ENCODE measurements around the gene UPK1A. TPM values are rescaled to one million over a fixed set of nuclear protein-coding genes. Genes with fewer than 3 reads are reported as not detected.
"Not testable (repeated sequence)": the region's sequence is repeated elsewhere in the genome, so short reads cannot be mapped to it uniquely, and the experiment has no call there.

The UPK1A gene
- total RNA-seq, 1 experiment from 2014 or later, result not detected

DNA sequence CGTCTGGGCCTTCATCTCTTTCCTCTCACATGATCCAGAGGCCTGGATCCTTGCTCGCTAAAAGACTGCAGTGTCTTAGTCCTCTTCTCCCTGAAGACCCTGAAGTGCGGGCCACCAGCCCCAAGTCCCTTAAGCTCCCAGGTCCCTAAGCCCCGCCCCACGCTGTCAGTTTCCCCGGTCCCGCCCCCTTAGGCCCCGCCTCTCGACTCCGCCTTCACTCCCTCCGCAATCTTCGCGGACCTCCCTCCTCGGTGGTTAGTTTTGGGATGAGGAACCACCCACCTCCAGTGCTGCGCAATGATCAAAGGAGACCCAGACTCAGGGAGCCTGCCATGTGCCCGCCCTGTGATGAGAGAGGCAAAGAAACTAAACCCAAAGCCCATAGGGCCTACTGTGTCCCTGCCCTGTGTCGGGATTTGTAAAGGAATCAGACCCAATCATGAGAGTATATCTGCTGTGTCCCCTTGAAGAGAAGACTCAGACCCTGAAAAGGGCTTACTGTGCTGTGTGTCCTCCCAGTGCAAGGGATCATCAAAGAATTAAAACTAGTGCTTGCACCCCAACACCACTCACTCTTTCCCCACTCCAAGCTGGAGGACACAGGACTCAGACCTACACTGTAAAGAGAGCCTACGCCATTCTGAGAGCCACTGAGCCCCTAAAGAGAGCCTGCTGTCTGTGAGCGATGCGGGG is 21.2 kb upstream of the UPK1A start:
- peak; percentile 77 for DNase-seq
- Mint-ChIP-seq H3K27ac (ENCODE audit: unreplicated experiment) (no peak overlapping the region), H3K4me1 (ENCODE audit: low read depth, unreplicated experiment) (peaks cover 15% of the 10 kb centered on the region), H3K36me3 (ENCODE audit: insufficient read depth, unreplicated experiment) (peaks cover 47% of the 10 kb centered on the region), H3K27me3 (ENCODE audit: unreplicated experiment) (peaks cover 1% of the 10 kb centered on the region), H3K9me3 (ENCODE audit: low read depth, unreplicated experiment) (no peaks in the 10 kb centered on the region), H3K4me3 (ENCODE audit: low read depth, unreplicated experiment) (peak overlapping the region; percentile 79)
- no TSS peak for BruUV-seq (replicated peaks)
- CTCF ChIA-PET, result interaction anchor here (1.3 kb wide), 1 partner anchor 24 kb away, joined by 8 read pairs; no protein-coding TSS in a partner anchor
- TF ChIP-seq, protein P1, sequence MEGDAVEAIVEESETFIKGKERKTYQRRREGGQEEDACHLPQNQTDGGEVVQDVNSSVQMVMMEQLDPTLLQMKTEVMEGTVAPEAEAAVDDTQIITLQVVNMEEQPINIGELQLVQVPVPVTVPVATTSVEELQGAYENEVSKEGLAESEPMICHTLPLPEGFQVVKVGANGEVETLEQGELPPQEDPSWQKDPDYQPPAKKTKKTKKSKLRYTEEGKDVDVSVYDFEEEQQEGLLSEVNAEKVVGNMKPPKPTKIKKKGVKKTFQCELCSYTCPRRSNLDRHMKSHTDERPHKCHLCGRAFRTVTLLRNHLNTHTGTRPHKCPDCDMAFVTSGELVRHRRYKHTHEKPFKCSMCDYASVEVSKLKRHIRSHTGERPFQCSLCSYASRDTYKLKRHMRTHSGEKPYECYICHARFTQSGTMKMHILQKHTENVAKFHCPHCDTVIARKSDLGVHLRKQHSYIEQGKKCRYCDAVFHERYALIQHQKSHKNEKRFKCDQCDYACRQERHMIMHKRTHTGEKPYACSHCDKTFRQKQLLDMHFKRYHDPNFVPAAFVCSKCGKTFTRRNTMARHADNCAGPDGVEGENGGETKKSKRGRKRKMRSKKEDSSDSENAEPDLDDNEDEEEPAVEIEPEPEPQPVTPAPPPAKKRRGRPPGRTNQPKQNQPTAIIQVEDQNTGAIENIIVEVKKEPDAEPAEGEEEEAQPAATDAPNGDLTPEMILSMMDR (IDR thresholded peaks at IDR 0.05; ENCODE audit: unreplicated experiment), result no peak
- intact Hi-C loops (cut with micrococcal nuclease; ENCODE audit: unreplicated experiment), result no loop called here

DNA sequence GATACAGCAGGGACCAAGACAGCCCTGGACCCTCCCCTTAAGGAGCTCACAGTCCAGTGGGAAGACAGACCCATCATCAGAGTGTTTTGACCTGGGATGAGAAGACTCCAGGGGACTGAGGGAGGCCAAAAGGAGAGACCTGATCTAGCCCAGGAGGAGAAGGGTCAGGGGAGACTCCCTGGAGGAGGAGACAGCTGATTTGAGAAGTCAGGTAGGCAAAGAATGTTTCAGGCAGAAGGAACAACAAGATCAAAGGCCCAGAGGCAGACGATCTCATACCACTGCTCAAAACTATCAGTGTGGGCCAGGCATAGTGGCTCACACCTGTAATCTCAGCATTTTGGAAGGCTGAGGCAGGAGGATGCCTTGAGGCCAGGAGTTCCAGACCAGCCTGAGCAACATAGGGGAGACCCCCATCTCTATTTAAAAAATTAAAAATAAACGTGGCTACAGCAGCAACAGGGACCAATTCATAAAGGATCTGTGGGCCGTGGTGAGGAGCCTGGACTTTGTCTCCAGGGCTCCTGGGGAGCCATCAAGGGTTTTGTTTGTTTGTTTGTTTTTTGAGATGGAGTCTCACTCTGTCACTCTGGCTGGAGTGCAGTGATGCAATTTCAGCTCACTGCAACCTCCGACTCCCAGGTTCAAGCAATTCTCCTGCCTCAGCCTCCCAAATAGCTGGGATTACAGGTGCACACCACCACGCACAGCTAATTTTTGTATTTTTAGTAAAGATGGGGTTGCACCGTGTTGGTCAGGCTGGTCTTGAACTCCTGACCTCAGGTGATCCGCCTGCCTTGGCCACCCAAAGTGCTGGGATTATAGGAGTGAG is 20.4 kb upstream of the UPK1A start:
- H3K27me3 Mint-ChIP-seq (ENCODE audit: unreplicated experiment), result no peaks in the 10 kb centered on the region
- CTCF ChIA-PET, result interaction anchor here (0.6 kb wide), 1 partner anchor 25 kb away, joined by 7 read pairs; no protein-coding TSS in a partner anchor
- DNase-seq, result no peak
- BruUV-seq (replicated peaks), result no TSS peak
- no peak overlapping the region for H3K27ac Mint-ChIP-seq (ENCODE audit: unreplicated experiment)
- H3K4me1 Mint-ChIP-seq (ENCODE audit: low read depth, unreplicated experiment), result peaks cover 17% of the 10 kb centered on the region
- H3K4me3 Mint-ChIP-seq (ENCODE audit: low read depth, unreplicated experiment), result no peak overlapping the region
- TF ChIP-seq, protein P1 (IDR thresholded peaks at IDR 0.05; ENCODE audit: unreplicated experiment), result no peak
- intact Hi-C loops (cut with micrococcal nuclease; ENCODE audit: unreplicated experiment), result no loop called here
- no peaks in the 10 kb centered on the region for H3K9me3 Mint-ChIP-seq (ENCODE audit: low read depth, unreplicated experiment)
- peaks cover 48% of the 10 kb centered on the region for H3K36me3 Mint-ChIP-seq (ENCODE audit: insufficient read depth, unreplicated experiment)

DNA sequence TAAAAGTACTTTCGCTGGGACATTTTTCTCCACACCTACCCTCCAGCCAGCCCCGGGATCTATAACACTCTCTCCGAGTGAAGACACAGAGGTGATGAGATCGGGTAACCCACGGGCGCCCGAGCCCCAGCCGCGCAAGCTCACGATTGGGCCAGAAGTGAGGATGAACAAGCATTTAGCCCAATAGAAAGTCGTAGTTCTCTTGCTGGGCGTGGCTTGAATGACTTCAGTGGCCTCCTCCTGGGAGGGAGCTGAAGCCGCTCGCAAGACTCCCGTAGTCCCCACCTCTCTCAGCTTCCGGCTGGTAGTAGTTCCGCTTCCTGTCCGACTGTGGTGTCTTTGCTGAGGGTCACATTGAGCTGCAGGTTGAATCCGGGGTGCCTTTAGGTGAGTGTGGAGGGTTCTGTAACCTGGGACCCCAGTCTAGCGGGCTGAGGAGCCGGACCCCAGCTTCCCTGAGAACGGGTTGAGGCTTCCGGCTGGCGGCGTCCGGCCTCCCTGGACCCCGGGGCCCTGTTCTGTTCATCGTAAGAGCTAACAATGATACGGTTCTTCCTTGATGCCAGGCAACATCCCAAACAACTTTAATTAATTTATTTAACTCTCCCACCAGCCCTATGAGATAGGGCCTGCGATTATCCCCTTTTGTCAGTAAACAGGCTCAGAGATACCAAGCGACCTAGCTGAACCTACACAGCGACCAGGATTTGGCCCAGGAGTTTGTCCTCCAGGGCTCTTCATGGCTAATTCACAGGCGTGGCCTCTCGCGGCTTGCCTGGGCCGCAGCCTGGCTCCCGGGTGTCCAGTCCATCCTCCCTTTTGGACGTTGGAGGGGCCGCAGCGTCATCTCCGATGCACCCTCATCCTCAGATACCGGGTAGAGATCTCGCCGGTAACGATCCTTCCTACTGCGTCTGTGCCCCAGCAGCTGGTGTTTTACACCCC is 18.0 kb upstream of the UPK1A start, which contains the start of gene COX6B1:
Gene COX6B1, plus strand, starts transcription at position 307 of the 945 bp plus-strand sequence. CDS start 2,921 bp downstream, outside the sequence.
- Mint-ChIP-seq H3K9me3 (ENCODE audit: low read depth, unreplicated experiment) (no peaks in the 10 kb centered on the region), H3K27me3 (ENCODE audit: unreplicated experiment) (no peaks in the 10 kb centered on the region), H3K4me3 (ENCODE audit: low read depth, unreplicated experiment) (peak within 1 kb of the TSS; percentile 88), H3K36me3 (ENCODE audit: insufficient read depth, unreplicated experiment) (peaks cover 61% of the 10 kb centered on the region), H3K27ac (ENCODE audit: unreplicated experiment) (peak within 1 kb of the TSS; percentile 78), H3K4me1 (ENCODE audit: low read depth, unreplicated experiment) (peaks cover 28% of the 10 kb centered on the region)
- intact Hi-C loops (cut with micrococcal nuclease; ENCODE audit: unreplicated experiment), result no loop called here
- DNase-seq, result peak; percentile 94
- BruUV-seq (replicated peaks), result TSS peak; percentile 73
- TF ChIP-seq, protein P1 (IDR thresholded peaks at IDR 0.05; ENCODE audit: unreplicated experiment), result no peak
- CTCF ChIA-PET, result interaction anchor here (0.6 to 1.2 kb wide), 5 partner anchors 89 to 279 kb away, joined by 3 to 11 read pairs (median 5); partner anchors contain the start of genes PSENEN and U2AF1L4

DNA sequence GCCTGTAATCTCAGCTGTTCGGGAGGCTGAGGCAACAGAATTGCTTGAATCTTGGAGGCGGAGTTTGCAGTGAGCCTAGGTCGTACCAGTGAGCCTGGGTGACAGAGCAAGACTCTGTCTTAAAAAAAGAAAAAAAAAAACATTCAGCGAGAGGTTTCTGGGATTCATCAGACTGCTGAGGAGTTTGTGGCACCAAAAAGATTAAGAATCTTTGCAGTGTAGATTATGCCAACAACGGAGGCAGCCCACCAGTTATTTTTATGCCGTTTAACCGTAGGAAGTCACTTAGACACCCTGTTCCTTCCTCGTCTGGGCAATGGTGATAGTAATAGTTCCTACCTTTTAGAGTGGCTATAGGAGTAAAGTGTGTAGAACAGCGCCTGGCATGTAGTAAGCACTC is 15.7 kb upstream of the UPK1A start:
- DNase-seq, result no peak
- no peaks in the 10 kb centered on the region for H3K27me3 Mint-ChIP-seq (ENCODE audit: unreplicated experiment)
- BruUV-seq (replicated peaks), result no TSS peak
- TF ChIP-seq, protein P1 (IDR thresholded peaks at IDR 0.05; ENCODE audit: unreplicated experiment), result no peak
- peaks cover 13% of the 10 kb centered on the region for H3K4me1 Mint-ChIP-seq (ENCODE audit: low read depth, unreplicated experiment)
- CTCF ChIA-PET, result no interaction called here
- no peak overlapping the region for H3K27ac Mint-ChIP-seq (ENCODE audit: unreplicated experiment)
- H3K4me3 Mint-ChIP-seq (ENCODE audit: low read depth, unreplicated experiment), result no peak overlapping the region
- intact Hi-C loops (cut with micrococcal nuclease; ENCODE audit: unreplicated experiment), result no loop called here
- H3K36me3 Mint-ChIP-seq (ENCODE audit: insufficient read depth, unreplicated experiment), result peaks cover 63% of the 10 kb centered on the region
- H3K9me3 Mint-ChIP-seq (ENCODE audit: low read depth, unreplicated experiment), result no peaks in the 10 kb centered on the region

DNA sequence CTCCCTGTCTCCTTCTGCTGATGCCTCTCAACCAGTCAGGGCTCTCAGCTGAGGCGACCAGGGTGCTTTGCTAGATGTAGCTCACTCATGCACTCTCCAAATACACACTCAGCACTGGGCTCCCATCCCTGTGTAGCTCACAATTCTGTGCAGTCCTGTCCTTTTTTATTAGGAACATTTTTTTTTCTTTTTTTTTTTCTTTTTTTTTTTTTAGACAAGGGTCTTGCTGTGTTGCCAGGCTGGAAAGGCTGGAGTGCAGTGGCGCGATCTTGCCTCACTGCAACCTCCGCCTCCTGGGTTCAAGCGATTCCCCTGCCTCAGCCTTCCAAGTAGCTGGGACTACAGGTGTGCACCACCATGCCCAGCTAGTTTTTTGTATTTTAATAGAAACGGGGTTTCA is 11.5 kb upstream of the UPK1A start:
- Mint-ChIP-seq H3K36me3 (ENCODE audit: insufficient read depth, unreplicated experiment) (peaks cover 78% of the 10 kb centered on the region), H3K4me1 (ENCODE audit: low read depth, unreplicated experiment) (peaks cover 13% of the 10 kb centered on the region)
- BruUV-seq (replicated peaks); H3K27me3 Mint-ChIP-seq (ENCODE audit: unreplicated experiment); H3K27ac Mint-ChIP-seq (ENCODE audit: unreplicated experiment); intact Hi-C loops (cut with micrococcal nuclease; ENCODE audit: unreplicated experiment); DNase-seq; H3K9me3 Mint-ChIP-seq (ENCODE audit: low read depth, unreplicated experiment); H3K4me3 Mint-ChIP-seq (ENCODE audit: low read depth, unreplicated experiment): not testable (repeated sequence)
- CTCF ChIA-PET, result interaction anchor here (0.6 kb wide), 1 partner anchor 25 kb away, joined by 4 read pairs; no protein-coding TSS in a partner anchor

All from Calu3 (cell line).